GM19397 (cell line): ENCODE data around the gene ALDH1L1.
"Not testable (repeated sequence)": the region's sequence is repeated elsewhere in the genome, so short reads cannot be mapped to it uniquely, and the experiment has no call there.

Source experiments
- ATAC-seq: cut with Tn5 transposase; IDR thresholded peaks from one replicate; pipeline ENCODE4 v1.9.1; 2021; ENCODE audit warnings: mild to moderate bottlenecking, moderate library complexity; ENCODE audit not compliant: unreplicated experiment

Gene ALDH1L1

GRCh38 chr3:126108676-126109050 lies 71.7 kb downstream of the ALDH1L1 start:
- no peak for ATAC-seq

DNA sequence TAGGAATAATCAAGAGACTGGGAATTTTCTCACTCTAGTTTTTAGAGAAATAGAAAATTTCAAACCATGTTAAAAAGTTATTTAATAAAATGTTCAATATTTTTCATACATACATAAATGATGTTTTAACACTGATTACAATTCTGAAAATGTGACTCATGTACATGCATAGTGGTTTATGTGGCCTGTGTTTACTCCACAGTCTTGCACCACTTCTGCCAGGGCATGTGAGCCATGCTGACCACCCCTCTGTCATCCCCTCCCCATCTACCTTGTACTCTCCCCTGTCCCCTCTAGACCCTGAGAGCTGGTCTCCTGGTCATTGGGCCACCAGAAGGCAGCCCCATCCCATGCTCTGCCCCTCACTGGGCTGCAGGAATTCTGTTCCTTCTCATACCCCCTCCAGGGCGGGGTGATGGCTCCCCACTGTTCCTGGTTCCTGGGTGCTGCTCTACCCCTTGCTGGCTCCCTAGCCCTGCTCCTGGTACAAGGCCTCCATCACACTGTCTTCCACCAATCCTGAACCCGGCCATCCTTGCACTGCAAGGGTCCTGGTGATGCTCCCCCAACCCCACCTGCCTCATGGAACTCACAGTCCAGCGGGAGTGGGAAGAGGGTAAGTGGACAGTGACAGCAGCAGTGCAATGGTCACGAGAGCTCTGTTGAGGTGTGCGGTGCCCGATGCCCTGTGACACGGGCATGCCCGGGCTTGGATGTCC lies 72.3 kb downstream of the ALDH1L1 start:
- no peak for ATAC-seq

DNA sequence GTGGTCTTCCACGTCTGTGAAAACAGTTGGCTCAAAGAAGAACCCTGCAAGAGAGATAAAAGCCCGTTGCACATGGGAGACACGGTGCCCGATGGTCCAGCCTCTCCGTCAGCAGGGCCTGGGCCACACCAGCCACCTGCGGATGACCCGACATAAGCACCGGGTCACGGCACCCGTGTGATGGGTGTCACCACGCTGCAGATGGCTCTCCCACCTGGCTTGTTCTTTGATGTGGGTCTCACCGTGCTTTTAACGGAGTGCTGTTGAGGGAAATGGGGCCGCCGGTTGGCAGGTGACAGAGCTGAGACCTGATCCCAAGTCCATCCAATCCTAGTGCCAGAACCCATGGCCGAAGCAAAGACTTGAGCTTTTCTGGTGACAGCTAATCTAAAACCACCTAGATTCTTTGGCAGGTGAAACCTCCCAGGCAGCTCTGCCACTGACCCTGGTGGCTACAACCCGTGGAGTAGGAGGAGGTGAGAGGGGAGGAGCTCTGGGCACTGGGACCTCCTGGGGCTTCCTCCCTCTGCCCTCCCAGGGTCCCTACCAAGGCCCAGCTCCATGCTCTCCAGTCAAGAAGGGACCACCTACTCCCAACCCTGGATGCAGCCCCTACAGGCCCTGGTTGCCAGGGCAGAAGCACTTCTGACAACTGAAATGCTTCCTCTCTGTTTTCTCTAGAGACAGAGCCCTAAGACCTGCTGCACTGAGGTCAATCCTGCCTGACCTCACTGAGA lies 73.0 kb downstream of the ALDH1L1 start:
- ATAC-seq: no peak

DNA sequence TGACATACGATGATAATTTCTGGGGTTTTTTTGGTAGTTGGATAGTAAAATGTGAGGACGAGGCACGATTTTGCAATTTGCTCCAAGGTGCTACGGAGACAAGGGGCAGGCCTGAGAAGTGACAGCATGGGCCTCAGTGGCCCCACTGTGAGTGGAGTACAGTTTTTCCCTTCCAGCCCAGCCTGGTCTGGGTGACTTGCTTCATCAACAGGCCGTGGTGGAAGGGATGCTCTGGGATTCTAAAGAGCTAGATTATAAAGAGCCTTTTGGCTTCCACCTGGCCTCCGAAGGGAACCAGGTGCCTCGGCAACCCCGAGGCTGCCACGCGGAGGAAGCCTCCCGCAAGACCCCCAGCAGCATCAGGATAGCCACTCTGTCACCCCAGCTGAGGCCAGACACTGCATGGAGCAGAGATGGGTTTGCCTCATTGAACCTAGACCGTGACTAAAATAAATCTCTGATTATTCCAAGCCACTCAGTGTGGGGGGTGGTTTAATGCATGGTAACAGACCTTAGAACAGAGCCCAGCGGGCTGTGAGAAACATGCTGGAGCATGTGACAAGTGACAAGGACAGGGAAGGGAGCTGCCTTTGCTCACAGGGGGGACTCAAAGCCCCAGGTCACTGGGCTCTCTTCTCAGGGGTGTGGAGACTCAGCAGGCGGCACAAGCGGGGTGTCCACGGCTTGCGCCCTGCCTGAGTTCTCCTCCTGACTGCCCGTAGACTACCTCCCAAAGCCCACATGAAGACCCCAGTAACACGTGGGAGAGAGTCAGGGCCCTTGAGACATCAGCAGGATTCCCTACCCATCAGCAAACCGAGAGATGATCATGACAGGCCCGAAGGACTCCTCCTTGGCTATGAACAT lies 73.8 kb downstream of the ALDH1L1 start:
- no peak for ATAC-seq

- ATAC-seq: no peak
These were observed 74.6 kb downstream of the ALDH1L1 start for GRCh38 chr3:126105691-126106187.

GRCh38 chr3:126104742-126105605 lies 75.4 kb downstream of the ALDH1L1 start:
- no peak for ATAC-seq

GRCh38 chr3:126104028-126104635 lies 76.3 kb downstream of the ALDH1L1 start:
- ATAC-seq: no peak

DNA sequence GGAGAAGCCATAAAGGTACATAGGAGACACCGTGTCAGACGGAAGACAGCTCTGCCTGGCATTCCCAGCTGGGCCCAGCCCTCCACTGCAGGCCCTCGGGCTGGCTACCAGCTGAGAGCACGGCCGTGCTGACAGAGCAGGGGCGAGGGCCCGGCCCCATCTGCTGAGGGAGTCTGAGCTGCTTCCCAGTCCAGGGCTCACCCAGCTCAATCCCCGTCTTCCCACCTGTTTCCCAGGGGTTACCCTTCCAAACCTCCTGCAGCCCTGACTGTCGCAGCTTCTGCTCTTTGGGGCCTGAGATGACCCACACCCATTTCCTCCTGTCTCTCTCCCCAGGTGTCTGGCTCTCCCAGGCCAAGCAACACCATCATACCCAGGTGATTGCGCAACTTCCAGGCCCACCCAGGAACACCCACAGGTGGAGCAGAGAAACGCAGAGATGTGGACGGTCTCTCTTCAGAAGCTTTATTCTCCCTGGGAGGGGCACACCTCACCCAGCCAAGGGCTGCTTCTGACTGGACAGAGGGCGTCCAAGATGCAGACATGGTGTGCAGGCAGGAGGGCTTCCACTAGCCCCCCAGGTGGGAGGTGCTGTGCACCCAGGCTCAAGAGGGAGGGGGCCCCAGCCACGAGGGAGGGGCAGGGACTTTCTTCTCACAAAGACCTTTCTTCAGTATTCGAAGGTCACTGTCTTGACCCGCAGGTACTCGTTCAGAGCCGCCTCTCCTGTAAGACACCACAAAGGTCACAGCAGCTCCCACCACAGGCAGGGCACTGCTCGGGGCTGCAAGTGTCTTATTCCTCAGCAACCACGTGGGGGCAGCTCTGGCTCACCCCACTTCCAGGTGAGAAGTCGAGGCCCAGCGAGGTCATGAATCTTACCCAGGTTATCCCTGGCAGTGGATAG lies 77.0 kb downstream of the ALDH1L1 start:
- ATAC-seq: no peak

- ATAC-seq: no peak
These were observed 77.8 kb downstream of the ALDH1L1 start for GRCh38 chr3:126102530-126102951.

GRCh38 chr3:126102011-126102410 lies 78.4 kb downstream of the ALDH1L1 start:
- no peak for ATAC-seq

- no peak for ATAC-seq
These were observed 78.8 kb downstream of the ALDH1L1 start for GRCh38 chr3:126101521-126101982.

GRCh38 chr3:126100634-126101301 lies 79.6 kb downstream of the ALDH1L1 start:
- ATAC-seq: no peak

- no peak for ATAC-seq
These were observed 80.1 kb downstream of the ALDH1L1 start for GRCh38 chr3:126100269-126100633.

DNA sequence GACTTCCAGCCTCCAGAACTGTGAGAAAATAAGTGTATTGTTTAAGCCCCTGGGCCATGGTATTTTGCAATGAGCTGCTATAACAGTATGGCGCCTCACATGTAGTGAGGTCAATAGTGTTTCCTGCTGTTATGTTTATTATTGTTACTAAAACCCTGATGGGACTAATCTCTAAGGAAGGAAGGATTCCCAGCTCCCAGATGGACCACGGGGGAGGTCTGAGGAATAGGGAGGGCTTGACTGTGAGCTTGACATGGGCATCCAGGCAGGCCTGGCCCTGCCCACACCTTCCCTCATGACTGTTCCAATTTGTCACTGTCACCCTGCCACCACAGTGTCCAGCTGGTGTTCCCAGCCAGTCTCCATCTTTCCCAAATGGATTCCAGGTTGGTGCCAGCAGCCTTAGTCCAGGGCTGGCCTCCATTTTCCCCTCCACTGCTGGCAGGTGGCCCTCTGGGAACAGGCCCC lies 82.0 kb downstream of the ALDH1L1 start:
- no peak for ATAC-seq

DNA sequence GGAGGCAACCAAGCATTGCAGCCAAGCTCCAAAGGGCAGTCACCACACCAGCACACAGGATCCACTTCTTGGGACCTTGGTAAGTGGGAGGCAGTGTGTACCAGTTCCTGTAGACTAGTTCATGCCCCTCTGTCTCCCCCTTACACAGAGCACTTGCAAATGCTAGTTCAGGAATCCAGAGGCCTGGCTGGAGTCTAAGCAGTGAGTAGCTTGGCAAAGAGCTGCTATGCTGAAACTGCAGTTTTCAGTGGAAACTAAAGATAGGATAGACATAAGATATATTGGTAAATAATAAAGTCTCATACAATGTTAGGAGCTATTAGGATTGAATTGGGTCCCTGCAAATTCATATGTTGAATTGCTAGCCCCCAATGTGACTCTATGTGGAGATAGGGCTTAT lies 82.6 kb downstream of the ALDH1L1 start:
- ATAC-seq: no peak

DNA sequence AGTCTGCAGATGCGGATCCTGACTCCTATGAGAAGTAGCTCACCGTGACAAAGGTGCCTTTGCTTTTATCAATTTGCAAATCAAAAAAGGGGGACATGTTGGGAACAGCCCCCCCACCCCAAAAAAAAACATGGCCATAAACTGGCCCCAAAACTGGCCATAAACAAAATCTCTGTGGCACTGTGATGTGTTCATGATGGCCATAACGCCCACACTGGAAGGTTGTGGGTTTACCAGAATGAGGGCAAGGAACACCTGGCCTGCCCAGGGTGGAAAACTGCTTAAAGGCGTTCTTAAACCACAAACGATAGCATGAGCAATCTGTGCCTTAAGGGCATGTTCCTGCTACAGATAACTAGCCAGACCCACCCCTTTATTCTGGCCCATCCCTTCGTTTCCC lies 84.1 kb downstream of the ALDH1L1 start:
- ATAC-seq: not testable (repeated sequence)

DNA sequence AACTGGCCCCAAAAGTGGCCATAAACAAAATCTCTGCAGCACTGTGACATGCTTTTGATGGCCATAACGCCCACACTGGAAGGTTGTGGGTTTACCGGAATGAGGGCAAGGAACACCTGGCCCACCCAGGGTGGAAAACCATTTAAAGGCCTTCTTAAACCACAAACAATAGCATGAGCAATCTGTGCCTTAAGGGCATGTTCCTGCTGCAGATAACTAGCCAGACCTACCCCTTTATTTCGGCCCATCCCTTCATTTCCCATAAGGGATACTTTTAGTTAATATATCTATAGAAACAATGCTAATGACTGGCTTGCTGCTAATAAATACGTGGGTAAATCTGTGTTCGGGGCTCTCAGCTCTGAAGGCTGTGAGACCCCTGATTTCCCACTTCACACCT lies 88.3 kb downstream of the ALDH1L1 start:
- ATAC-seq: not testable (repeated sequence)

DNA sequence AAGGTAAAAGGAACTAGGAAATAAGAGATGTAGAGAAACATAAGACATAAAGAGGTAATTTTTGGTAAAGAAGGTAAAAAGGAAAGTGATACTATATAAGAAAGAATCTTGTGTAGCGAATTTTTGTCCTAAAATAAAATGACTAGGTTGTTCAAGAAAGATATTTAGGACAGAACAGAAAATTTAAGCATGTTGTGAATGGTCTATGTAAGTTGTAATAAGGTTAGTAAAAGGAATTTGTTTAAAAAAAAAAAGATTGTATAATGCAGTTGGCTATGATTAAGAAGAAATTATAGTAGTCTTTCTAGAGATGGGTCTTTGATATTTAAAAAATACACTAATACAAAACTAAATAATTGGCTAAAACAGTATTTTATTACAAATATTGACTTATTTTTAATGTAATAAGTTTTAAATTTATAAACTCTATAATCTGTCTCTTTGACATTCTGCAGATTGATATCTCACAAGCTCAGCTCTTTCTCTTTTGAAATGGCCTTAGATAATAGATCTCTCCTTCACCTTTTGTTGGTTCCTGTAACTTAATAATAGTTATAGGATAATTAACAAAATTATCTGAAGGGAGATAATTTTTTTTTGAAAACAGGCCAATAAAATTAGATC lies 92.7 kb downstream of the ALDH1L1 start:
- ATAC-seq: no peak
